HepG2 (cell line): ENCODE measurements around the gene SIRPA. TPM values are rescaled to one million over a fixed set of nuclear protein-coding genes. Genes with fewer than 3 reads are reported as not detected.
"Not testable (repeated sequence)": the region's sequence is repeated elsewhere in the genome, so short reads cannot be mapped to it uniquely, and the experiment has no call there.

Source experiments
- ATAC-seq: fragments of 200-7000 bp; cut with Tn5 transposase; 3 replicates; pipeline ENCODE4 v1.9.1; 2020; ENCODE audit warnings: mild to moderate bottlenecking, moderate library complexity
- BruUV-seq: library from RNA; stranded (reverse); fragments of 400-500 nt; replicated peaks from 2 replicates; lab custom pipeline; 2021; lab: Mats Ljungman, UMichigan
- CTCF ChIA-PET: fragments of 300-600 bp; formaldehyde crosslinking; extraction: SDS; loops from one replicate; lab custom pipeline; 2021; ENCODE audit warnings: low total read pairs, inconsistent platforms, low intra/inter-chr PET ratio; lab: Yijun Ruan, JAX
- POLR2A ChIA-PET: fragments of 350-600 bp; sonication (Branson Sonifier 250); formaldehyde crosslinking; loops from one replicate; lab custom pipeline; 2020; ENCODE audit warnings: antibody characterized with exemption, inconsistent platforms; lab: Yijun Ruan, JAX
- DNase-seq: peaks from one replicate; pipeline ENCODE4 v3.0.0-alpha.2; 2015; ENCODE audit warnings: low spot score
- FAIRE-seq: peaks from 3 replicates; lab custom pipeline; 2011; peaks lifted over from hg19 to GRCh38; lab: Jason Lieb, UNC
- H2AFZ ChIP-seq: one replicate; pipeline ENCODE4 v1.6.1; 2011; ENCODE audit warnings: low read length, inconsistent platforms
- H3K27ac ChIP-seq: fragments of 300-600 bp; 3 replicates; pipeline ENCODE4 v1.8.0; 2011; ENCODE audit warnings: mixed run types, mild to moderate bottlenecking, mixed read lengths, low read length, inconsistent platforms; ENCODE audit not compliant: insufficient read depth; ENCODE audit errors: extremely low read length
- H3K27me3 ChIP-seq, 2 experiments: fragments of 200-600 bp in 1 of 2; 2 replicates in 1 of 2; 3 replicates in 1 of 2; pipeline versions ENCODE4 v1.6.0 to v1.8.0; 2011; ENCODE audit warnings: low read length in 2 of 2, mild to moderate bottlenecking in 2 of 2, moderate library complexity in 2 of 2, inconsistent platforms in 1 of 2; ENCODE audit not compliant: insufficient read depth in 2 of 2, control insufficient read depth in 1 of 2
- H3K36me3 ChIP-seq, 2 experiments: fragments of 200-600 bp in 1 of 2; replicated peaks in 1 of 2; 2 replicates in 1 of 2; 3 replicates in 1 of 2; pipeline versions ENCODE4 v1.5.1 to v1.8.0; 2011; ENCODE audit warnings: low read length in 2 of 2, inconsistent platforms in 1 of 2; ENCODE audit not compliant: insufficient read depth in 2 of 2, control insufficient read depth in 1 of 2
- H3K4me1 ChIP-seq: 2 replicates; pipeline ENCODE4 v1.5.1; 2012; ENCODE audit warnings: low read length, inconsistent platforms; ENCODE audit not compliant: insufficient read depth
- H3K4me2 ChIP-seq: 2 replicates; pipeline ENCODE4 v1.6.0; 2011; ENCODE audit warnings: low read depth, low read length, inconsistent platforms
- H3K4me3 ChIP-seq, 3 experiments: fragments of 200-600 bp in 1 of 3; sonication (generic), shearing (Covaris generic) in 1 of 3; replicated peaks in 1 of 3; 2 replicates each; pipeline ENCODE4 v1.5.1; 2011 to 2016; ENCODE audit warnings: low read length in 3 of 3, inconsistent platforms in 2 of 3, low read depth in 2 of 3, mild to moderate bottlenecking in 2 of 3, control low read depth in 1 of 3, mixed read lengths in 1 of 3; ENCODE audit not compliant: insufficient read depth in 1 of 3
- H3K79me2 ChIP-seq: one replicate; pipeline ENCODE4 v1.6.1; 2011; ENCODE audit warnings: low read length, inconsistent platforms; ENCODE audit not compliant: insufficient read depth
- H3K9ac ChIP-seq: 2 replicates; pipeline ENCODE4 v1.6.0; 2011; ENCODE audit warnings: mild to moderate bottlenecking, low read depth, low read length, inconsistent platforms; ENCODE audit not compliant: insufficient read depth
- H3K9me3 ChIP-seq: 2 replicates; pipeline ENCODE4 v1.5.1; 2012; ENCODE audit warnings: mild to moderate bottlenecking, low read length
- H4K20me1 ChIP-seq: 2 replicates; pipeline ENCODE4 v1.6.0; 2011; ENCODE audit warnings: inconsistent platforms, mild to moderate bottlenecking, low read length, moderate library complexity; ENCODE audit not compliant: insufficient read depth
- AGO2 ChIP-seq: fragments of 200-400 bp; formaldehyde crosslinking; optimal IDR thresholded peaks from 2 replicates; pipeline ENCODE3; 2017; ENCODE audit warnings: mild to moderate bottlenecking, low read depth, low read length, moderate library complexity
- CTCF ChIP-seq: sonication (generic); formaldehyde crosslinking; IDR thresholded peaks from 2 replicates; pipeline ENCODE4 v1.5.0; 2020; ENCODE audit warnings: mild to moderate bottlenecking, missing genetic modification reagents, moderate library complexity
- WGBS: methylation state at CpG from one replicate; pipeline ENCODE4 v1.1.6; 2017; ENCODE audit warnings: low lambda C conversion rate; 5-methylcytosine and 5-hydroxymethylcytosine counted together
- in situ Hi-C: cut with HindIII; loops from 2 replicates; pipeline ENCODE4 v1.10.0; 2017; ENCODE audit warnings: low pct_unique_long_range_greater_than_20kb; ENCODE audit not compliant: extremely low pct_ligation_motif_present
- intact Hi-C: fragments of 100-400 bp; cut with micrococcal nuclease; formaldehyde crosslinking; loops from one replicate; pipeline ENCODE4 v1.10.0; 2022; ENCODE audit not compliant: unreplicated experiment
- polyA plus RNA-seq, 8 experiments: library from polyadenylated mRNA; depleted of rRNA in 3 of 8; stranded (reverse) in 7 of 8; unstranded in 1 of 8; fragments of >200 nt; fragmentation: Illumina TruSeq in 4 of 8; extraction: Trizol in 4 of 8; gene quantifications; 2 replicates each; pipeline versions ENCODE4 v1.2.1 to v1.2.3, GENCODE V29; 2011 to 2016; ENCODE audit warnings: low read depth in 4 of 8, missing spikeins in 1 of 8, mixed read lengths in 1 of 8; ENCODE audit not compliant: insufficient read depth in 1 of 8
- total RNA-seq, 5 experiments: library from RNA; depleted of rRNA; stranded (reverse); fragments of >200 nt; fragmentation: Illumina TruSeq; extraction: Trizol; gene quantifications; 2 replicates each; pipeline ENCODE4 v1.2.3, GENCODE V29; 2016; ENCODE audit warnings: low read depth in 1 of 5

Gene SIRPA
- total and polyA plus RNA-seq, 2 of the 13 experiments (the other 11 are each of a cell fraction or from before 2014, with no cell fraction given): 7.2 to 17.6 TPM

- no TSS peak for BruUV-seq
- WGBS: 88% methylated on average over 7 of the region's 8 CpGs
- POLR2A ChIA-PET: no interaction called here
- CTCF ChIA-PET: no interaction called here
- H3K4me2 ChIP-seq: no peak overlapping the region
- H3K4me3 ChIP-seq: no peak overlapping the region
- H3K9me3 ChIP-seq: no peaks in the 10 kb centered on the region
- no peaks in the 10 kb centered on the region for H3K79me2 ChIP-seq
- ATAC-seq (no peak), FAIRE-seq (no peak), DNase-seq (no peak)
- in situ Hi-C loops (no loop called here), intact Hi-C loops (no loop called here)
- H3K4me1 ChIP-seq: no peaks in the 10 kb centered on the region
- no peaks in the 10 kb centered on the region for H4K20me1 ChIP-seq
- H3K27ac ChIP-seq: no peak overlapping the region
- H3K9ac ChIP-seq: no peak overlapping the region
- TF ChIP-seq AGO2: peak; percentile 29
- TF ChIP-seq CTCF: no peak
- no peaks in the 10 kb centered on the region for H3K27me3 ChIP-seq
- H3K36me3 ChIP-seq: peaks cover 2 to 15% of the 10 kb centered on the region in 2 experiments; a peak in 2 of 5 replicates
- no peak overlapping the region for H2AFZ ChIP-seq
These were observed 17.4 kb downstream of the SIRPA start for GRCh38 chr20:1912646-1913045.

GRCh38 chr20:1915233-1915632, 20.0 kb downstream of the SIRPA start:
- peaks cover 2 to 15% of the 10 kb centered on the region in 2 experiments; a peak in 2 of 5 replicates for H3K36me3 ChIP-seq
- FAIRE-seq, H3K27ac ChIP-seq, DNase-seq, ATAC-seq, H3K79me2 ChIP-seq, POLR2A ChIA-PET, H3K9ac ChIP-seq, H3K9me3 ChIP-seq, H4K20me1 ChIP-seq, in situ Hi-C loops, H3K4me1 ChIP-seq, BruUV-seq, H3K4me3 ChIP-seq, intact Hi-C loops, CTCF ChIA-PET, H2AFZ ChIP-seq, H3K27me3 ChIP-seq, H3K4me2 ChIP-seq: not testable (repeated sequence)
- WGBS: 81% methylated on average over 11 of the region's 12 CpGs
